NCI-H82 (cell line): ENCODE measurements around the gene FBXL12.
"Not testable (repeated sequence)": the region's sequence is repeated elsewhere in the genome, so short reads cannot be mapped to it uniquely, and the experiment has no call there.

Experiments
- DNase-seq: peaks from one replicate; lab custom pipeline; 2025; lab: John Stamatoyannopoulos, UW

Gene FBXL12

GRCh38 chr19:9792206-9793070, 26.4 kb downstream of the FBXL12 start:
- DNase-seq: peak; percentile 97

- DNase-seq: peak; percentile 97
These were observed 27.2 kb downstream of the FBXL12 start for GRCh38 chr19:9791552-9792205.

GRCh38 chr19:9791073-9791367, 27.9 kb downstream of the FBXL12 start:
- not testable (repeated sequence) for DNase-seq

- not testable (repeated sequence) for DNase-seq
These were observed 29.3 kb downstream of the FBXL12 start for GRCh38 chr19:9789579-9789978.

- DNase-seq: no peak
These were observed 29.8 kb downstream of the FBXL12 start for GRCh38 chr19:9789066-9789465.

- not testable (repeated sequence) for DNase-seq
These were observed 30.3 kb downstream of the FBXL12 start for GRCh38 chr19:9788604-9789003.

GRCh38 chr19:9786819-9787218, 32.1 kb downstream of the FBXL12 start:
- no peak for DNase-seq

GRCh38 chr19:9786342-9786741, 32.5 kb downstream of the FBXL12 start:
- DNase-seq: no peak

GRCh38 chr19:9785367-9786331, 33.2 kb downstream of the FBXL12 start:
- peak; percentile 98 for DNase-seq

GRCh38 chr19:9784163-9784496, 34.7 kb downstream of the FBXL12 start:
- DNase-seq: not testable (repeated sequence)

GRCh38 chr19:9782338-9782737, 36.5 kb downstream of the FBXL12 start:
- no peak for DNase-seq

- DNase-seq: peak; percentile 97
These were observed 50.4 kb downstream of the FBXL12 start, which contains the start of gene ZNF846 for GRCh38 chr19:9768175-9769112. Gene ZNF846, minus strand, starts transcription at chr19:9768738. Its CDS starts 3,788 bp downstream, at chr19:9764950.
